HG02938 (cell line): Measurements from ENCODE around the gene ABTB2.

ENCODE experiments used
- ATAC-seq: cut with Tn5 transposase; IDR thresholded peaks from one replicate; pipeline ENCODE4 v1.9.1; 2021; ENCODE audit warnings: mild to moderate bottlenecking, moderate library complexity; ENCODE audit not compliant: unreplicated experiment

ABTB2 gene

DNA sequence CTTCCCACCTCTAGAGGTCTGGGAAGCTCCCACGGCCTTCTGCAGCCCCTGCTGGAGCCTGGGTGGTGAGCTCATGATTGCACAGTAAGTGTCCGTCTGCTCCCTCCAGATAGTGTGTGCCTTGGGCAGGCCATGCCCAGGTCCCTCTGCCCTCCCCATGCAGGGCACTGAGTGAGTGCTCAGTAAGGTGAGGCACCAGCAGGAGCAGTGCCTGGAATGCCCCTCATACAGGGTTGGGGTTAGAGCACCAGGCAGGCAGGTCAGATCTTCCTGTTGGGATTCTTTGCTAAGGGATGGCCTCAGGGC lies 202.1 kb downstream of the ABTB2 start:
- ATAC-seq, result no peak

GRCh38 chr11:34155057-34155756 lies 202.6 kb downstream of the ABTB2 start:
- ATAC-seq, result no peak

- ATAC-seq, result no peak
Observed at GRCh38 chr11:34154059-34154875, 203.5 kb downstream of the ABTB2 start.

- no peak for ATAC-seq
Observed at GRCh38 chr11:34151916-34152845, 205.6 kb downstream of the ABTB2 start.

DNA sequence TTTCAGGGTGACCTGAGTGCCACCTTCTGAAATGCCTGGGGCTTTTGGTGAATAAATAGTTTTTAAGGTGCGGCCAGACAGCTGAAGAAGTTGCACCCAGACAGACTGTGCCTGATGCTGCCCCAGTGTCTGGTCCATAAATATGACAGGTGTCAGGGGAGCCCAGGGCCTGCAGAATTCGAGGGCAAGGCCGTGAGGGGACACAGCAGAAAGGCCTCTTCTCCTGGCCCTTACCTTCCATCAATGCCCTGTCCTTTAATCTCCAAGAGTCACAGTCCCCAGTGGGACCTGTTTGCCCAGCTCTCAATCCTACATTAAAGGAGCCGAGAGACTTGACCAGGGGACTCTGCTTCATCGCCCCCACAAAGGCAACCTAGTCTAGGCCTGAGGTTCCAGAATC lies 206.6 kb downstream of the ABTB2 start:
- no peak for ATAC-seq

- no peak for ATAC-seq
Observed at GRCh38 chr11:34150494-34151151, 207.2 kb downstream of the ABTB2 start.

DNA sequence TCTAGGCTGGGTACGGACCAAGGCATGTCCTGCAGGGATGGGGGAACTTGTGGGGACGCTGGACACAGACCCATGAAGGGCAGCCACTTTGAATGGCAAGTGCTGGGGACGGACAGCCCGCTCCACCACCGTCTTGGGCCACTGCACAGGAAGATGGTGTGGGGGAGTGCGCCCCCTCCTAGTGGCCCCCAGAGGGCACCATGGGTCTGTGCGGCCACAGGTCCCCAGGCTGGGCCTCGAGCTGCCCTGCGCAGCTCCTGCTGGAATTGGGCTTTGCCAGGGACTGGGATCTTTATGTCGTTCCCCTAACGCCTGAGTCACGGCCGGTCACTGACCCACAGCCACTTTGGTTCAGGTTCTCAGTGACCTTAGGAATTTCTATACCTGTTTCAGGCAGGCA lies 208.0 kb downstream of the ABTB2 start:
- ATAC-seq, result no peak

GRCh38 chr11:34149274-34149673 lies 208.5 kb downstream of the ABTB2 start:
- ATAC-seq, result no peak

DNA sequence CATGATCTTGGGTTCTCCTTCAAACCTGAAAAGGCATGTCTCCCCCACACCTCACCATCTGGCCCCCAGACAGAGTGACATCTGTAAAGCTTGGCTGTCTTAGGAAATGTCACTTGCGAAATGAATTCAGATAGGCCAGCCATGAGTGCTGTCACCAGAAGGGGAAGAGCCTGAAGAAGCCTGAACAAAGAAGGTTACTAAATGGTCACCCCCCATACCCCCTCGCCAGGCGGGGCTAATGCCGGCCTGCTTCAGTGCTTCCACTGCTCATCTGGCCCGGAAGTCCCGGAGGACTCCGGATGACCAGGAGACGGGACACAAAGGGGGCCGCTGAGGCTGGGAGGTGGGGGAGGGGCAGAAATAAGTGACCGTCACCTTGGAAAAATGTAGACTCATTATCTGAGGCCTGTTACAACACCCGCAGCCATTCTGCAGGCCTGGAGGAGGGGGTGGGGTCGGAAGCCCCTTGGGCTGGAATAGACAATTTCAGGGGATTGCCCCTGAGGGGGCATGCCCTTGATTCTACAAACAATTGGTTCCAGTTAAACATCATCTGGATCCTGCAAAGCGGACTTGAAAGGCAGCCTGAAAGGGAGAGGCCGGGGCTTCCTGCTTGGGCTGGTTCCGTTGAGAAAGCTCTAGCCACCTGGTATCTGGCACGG lies 209.2 kb downstream of the ABTB2 start:
- ATAC-seq, result no peak

DNA sequence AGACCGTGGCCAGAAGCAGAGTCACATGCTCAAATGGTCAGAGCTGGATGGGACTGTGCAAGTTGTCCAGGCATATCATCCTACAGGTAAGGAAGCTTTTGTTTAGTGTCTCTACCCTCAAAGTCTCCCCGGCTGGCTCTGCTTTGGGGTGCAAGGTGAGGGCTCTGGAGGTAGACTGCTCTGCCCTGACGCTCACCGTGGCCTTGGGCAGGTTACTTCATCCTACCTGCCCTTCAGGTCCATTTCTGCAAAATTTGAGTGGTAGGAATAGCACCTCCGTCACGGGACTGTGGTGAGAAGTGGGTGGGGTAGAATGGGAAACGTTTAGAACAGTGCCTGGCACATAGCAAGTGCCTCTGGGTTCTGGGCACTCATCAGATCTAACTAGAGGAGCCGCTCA lies 210.2 kb downstream of the ABTB2 start:
- ATAC-seq, result no peak

GRCh38 chr11:34146866-34147265 lies 210.9 kb downstream of the ABTB2 start:
- no peak for ATAC-seq

DNA sequence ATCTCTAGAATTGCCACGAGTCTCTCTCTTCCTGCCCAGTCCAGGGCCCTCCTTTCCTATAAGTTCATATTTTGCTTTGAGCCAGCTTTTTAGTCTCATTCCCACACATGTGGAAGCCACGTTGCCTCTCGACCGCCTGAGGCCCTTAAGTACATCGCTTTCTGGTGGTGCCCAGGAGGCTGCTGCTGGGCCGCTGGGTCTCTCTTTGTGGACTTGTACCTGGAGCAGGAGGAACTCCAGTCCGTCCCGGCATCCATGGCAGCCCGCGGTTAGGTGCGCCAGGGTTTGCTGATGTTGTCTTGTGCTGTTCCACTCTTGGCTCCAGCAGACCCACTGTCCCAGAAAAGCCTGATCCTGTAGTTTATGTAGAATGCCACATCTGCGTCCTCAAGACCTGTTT lies 211.4 kb downstream of the ABTB2 start:
- ATAC-seq, result no peak

GRCh38 chr11:34145847-34146381 lies 211.9 kb downstream of the ABTB2 start:
- no peak for ATAC-seq

GRCh38 chr11:34145073-34145472 lies 212.7 kb downstream of the ABTB2 start:
- no peak for ATAC-seq

DNA sequence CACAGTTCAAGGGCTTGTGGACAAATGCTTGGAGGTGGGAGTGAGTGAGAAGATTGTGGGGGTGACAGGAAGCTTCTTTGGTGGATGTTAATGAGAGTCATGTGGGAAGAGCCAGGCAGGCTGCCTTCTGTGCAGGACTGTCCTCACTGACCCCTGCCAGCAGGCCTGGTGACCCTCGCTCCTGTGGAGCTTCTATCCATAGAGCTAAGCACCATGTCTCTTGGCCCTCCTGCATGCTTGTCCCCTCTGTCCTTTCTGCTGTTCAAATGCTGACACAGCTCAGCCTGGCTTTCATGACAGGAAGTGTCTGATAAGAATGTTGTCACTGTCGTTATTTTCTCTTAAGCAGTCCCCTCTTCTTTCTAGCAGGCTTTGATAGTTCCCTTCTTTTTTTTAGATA lies 214.8 kb downstream of the ABTB2 start:
- no peak for ATAC-seq

GRCh38 chr11:34140149-34140548 lies 217.7 kb downstream of the ABTB2 start:
- no peak for ATAC-seq

DNA sequence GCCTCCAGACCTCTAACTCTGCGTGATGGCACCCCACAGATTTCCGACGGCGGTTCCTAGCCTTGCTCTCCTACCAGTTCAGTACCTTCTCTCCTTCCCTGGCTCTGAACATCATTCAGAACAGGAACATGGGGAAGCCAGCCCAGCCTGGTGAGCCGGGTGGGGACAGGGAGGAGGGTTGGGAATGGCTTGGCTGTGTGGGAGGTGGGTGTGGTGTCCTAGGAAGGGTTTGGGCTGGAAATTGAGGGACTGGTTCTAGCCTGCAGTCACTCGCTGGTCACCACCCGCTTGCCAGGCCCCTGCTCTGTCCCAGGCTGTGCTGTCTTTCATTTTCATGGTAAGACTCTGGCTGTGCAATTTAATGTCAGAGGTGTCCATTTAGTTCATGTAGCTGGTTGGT lies 218.5 kb downstream of the ABTB2 start:
- ATAC-seq, result no peak

- no peak for ATAC-seq
Observed at GRCh38 chr11:34136420-34136819, 221.4 kb downstream of the ABTB2 start.

GRCh38 chr11:34135439-34135838 lies 222.4 kb downstream of the ABTB2 start:
- ATAC-seq, result no peak

- ATAC-seq, result no peak
Observed at GRCh38 chr11:34134765-34135164, 223.0 kb downstream of the ABTB2 start.
